Ramos (cell line): ENCODE results near the gene FGF2.

Source experiments
- in situ Hi-C: fragments of 300-500 bp; cut with MboI; formaldehyde crosslinking; loops from one replicate; pipeline ENCODE4 v1.14.3; 2022; ENCODE audit warnings: low sequenced_read_pairs; ENCODE audit not compliant: unreplicated experiment

FGF2 gene

DNA sequence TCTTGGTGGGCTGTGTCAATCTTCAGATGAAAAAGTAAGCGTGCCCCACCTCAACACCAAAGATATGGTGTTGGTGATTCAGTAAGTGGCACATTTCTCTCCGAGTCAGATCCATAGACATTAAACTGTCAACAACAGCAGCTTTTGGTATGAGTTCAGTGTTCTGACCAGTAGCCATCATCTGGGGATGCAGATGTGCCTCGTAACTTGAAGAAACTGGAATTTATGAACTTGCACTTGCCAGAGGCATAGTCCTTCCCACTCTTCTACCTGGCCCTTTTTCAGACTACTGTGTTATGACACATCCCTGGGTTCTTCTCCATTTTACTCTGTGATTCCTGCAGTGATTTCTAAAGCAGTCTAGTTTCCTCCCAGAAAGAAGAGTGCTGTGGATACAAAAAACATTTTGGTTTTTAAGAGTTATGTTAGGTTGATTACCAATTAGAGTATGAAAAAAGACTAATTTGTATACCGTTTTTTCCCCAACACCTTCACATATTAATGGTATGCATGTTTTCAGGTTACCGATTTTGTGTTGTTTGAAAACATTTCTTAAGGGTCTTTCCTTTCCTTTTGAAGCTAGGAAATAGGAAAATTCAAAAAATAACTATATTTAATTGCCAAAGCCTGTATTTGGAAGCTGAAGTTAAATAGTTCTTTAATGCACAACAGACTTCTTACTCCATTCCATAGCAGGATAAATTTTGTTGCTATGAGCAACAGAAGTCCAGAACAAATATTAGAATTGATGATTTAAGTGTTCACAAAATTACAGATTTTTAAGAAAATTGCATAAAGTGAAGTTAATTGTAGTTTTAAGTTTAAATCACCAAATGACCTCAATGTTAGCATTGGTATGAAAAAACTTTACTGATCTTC lies 56.5 kb downstream of the FGF2 start:
- in situ Hi-C loops = no loop called here

DNA sequence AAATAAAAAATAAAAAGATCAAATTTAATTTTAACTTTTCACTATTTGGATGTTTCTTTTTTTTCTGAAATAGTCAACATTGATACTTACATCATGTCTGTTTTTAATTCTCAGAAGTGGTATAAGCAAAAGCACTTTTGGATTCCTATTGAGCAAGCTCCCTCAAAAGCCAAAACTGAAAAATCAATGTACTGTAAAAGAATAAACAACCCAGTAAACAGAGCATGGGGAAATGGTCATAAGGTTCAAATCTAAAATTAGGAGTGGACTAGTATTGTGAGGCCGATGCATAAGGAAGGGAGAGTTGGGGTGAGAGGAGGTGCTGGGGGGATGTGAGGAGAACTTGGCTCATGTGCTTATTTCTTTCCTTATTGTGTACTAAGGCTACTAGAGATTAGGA lies 57.9 kb downstream of the FGF2 start:
- in situ Hi-C loops = no loop called here

DNA sequence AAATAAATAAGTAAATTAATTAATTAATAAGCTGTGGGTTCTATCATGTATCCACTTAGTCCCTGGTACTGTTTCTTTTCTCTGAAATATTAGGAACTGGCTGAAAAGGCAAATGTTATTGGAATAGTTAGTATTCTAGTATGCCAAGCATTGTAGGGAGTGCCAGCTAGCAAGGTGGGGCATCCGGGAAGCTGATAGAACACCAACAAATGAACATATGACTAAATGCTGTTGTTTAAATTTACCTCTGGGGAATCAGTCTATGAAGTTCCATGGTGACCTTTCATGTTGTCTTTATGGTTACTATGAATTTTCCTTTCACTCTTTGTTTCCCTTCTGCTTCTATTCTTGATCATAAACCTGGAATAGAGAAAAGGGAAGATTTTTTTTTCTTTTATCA lies 63.1 kb downstream of the FGF2 start:
- in situ Hi-C loops = no loop called here

DNA sequence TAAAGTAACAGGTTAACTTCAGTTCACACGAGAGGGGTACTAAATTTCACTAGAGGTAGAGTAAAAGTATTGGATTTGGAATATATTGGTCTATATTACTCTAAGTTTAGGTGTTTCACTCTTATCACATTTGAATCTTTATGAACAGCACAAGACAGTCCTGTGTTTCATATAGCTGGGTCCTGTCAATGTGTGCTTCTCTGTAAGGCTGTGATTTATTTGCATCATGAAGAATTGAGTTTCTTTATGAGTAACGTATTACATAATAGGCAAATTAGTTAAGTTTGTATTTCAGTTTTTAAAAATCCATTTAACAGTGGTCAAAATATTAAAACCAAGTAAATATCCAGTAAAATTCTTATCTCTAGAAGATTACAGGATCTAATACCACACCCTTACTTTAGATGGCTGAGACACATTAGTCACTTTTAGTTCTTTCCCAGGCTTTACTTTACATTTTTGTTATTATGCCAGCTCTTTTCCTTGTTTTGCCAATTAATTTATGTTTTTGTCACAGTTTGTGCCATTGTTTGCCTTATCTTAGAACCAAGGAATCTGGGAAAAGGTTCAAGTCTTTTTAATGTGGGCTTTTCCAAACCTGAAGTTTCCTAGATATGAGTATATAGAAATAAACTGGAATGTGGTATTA lies 63.6 kb downstream of the FGF2 start:
- in situ Hi-C loops = no loop called here

DNA sequence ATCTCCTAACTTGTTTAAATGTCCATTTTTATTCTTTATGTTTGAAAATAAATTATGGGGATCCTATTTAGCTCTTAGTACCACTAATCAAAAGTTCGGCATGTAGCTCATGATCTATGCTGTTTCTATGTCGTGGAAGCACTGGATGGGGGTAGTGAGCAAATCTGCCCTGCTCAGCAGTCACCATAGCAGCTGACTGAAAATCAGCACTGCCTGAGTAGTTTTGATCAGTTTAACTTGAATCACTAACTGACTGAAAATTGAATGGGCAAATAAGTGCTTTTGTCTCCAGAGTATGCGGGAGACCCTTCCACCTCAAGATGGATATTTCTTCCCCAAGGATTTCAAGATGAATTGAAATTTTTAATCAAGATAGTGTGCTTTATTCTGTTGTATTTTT lies 68.2 kb downstream of the FGF2 start:
- in situ Hi-C loops = no loop called here

DNA sequence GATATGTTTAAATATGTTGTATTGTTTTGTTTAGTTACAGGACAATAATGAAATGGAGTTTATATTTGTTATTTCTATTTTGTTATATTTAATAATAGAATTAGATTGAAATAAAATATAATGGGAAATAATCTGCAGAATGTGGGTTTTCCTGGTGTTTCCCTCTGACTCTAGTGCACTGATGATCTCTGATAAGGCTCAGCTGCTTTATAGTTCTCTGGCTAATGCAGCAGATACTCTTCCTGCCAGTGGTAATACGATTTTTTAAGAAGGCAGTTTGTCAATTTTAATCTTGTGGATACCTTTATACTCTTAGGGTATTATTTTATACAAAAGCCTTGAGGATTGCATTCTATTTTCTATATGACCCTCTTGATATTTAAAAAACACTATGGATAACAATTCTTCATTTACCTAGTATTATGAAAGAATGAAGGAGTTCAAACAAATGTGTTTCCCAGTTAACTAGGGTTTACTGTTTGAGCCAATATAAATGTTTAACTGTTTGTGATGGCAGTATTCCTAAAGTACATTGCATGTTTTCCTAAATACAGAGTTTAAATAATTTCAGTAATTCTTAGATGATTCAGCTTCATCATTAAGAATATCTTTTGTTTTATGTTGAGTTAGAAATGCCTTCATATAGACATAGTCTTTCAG lies 68.8 kb downstream of the FGF2 start:
- in situ Hi-C loops = no loop called here

DNA sequence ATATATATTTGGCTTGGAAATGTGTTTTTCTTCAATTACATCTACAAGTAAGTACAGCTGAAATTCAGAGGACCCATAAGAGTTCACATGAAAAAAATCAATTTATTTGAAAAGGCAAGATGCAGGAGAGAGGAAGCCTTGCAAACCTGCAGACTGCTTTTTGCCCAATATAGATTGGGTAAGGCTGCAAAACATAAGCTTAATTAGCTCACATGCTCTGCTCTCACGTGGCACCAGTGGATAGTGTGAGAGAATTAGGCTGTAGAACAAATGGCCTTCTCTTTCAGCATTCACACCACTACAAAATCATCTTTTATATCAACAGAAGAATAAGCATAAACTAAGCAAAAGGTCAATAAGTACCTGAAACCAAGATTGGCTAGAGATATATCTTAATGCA lies 69.6 kb downstream of the FGF2 start:
- in situ Hi-C loops = no loop called here

DNA sequence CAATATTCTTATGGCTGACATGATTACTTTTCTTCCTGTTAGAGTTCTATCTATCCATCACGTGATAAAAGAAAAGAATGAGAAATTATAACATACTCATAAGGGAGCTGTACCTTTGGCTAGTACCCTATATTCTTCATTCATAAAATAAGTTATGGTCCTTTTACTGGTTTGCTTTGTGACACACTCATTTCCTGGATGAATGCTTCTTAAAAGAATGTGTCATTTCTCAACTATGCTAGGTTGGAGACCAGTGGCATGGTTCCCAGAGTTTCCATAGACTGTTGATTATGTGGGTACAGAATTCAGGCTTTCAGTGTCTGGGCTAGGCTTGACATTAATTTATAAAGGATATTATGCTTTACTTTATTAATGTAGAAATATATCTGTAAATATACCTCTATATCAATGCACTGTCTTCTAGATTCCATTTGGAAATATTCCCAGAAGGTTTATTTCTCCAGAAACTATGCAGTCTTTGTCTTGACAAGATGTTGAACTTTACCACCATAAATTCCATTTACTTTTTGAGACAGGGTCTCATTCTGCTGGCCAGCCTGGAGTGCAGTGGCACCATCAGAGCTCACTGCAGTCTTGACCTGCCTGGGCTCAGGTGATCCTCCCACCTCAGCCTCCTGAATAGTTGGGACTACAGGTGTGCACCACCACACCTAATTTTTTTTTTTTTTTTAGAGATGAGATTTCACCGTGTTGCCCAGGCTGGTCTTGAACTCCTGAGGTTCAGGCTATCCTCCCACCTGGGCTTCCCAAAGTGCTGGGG lies 71.9 kb downstream of the FGF2 start:
- in situ Hi-C loops = no loop called here

DNA sequence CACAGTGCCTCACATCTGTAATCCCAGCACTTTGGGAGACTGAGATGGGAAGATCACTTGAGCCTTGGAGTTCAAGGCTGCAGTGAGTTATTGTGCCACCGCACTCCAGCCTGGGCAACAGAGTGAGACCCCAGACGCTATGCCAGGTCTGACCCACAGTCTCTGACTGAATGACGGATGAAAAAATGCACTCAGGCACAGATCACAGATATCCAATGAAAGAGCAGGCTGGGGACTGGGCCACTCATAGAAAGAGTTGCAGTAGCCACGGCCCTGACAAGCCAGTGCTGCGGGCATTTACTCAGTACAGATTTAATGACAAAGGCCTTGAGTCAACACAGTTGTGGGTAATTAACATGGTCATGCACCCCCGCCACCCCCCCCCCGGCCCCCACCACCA lies 73.1 kb downstream of the FGF2 start:
- in situ Hi-C loops = no loop called here

DNA sequence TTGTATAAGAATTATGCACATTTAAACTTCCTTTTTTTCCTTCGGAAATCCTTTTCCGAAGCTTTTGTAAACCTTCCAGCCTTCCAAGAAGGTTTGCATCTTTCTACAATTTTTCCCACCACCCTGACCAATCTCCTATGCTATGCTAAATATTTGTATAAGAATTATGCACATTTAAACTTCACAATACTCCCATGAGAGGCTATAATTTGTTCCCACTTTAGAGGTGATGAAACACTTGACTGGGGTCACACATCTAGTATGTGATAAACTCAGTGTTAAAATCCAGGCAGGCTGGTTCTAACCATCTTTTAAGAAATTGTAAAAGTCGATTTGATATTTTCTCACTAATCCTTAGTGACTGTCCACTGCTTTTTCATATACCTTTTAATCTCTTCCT lies 73.7 kb downstream of the FGF2 start:
- in situ Hi-C loops = no loop called here

DNA sequence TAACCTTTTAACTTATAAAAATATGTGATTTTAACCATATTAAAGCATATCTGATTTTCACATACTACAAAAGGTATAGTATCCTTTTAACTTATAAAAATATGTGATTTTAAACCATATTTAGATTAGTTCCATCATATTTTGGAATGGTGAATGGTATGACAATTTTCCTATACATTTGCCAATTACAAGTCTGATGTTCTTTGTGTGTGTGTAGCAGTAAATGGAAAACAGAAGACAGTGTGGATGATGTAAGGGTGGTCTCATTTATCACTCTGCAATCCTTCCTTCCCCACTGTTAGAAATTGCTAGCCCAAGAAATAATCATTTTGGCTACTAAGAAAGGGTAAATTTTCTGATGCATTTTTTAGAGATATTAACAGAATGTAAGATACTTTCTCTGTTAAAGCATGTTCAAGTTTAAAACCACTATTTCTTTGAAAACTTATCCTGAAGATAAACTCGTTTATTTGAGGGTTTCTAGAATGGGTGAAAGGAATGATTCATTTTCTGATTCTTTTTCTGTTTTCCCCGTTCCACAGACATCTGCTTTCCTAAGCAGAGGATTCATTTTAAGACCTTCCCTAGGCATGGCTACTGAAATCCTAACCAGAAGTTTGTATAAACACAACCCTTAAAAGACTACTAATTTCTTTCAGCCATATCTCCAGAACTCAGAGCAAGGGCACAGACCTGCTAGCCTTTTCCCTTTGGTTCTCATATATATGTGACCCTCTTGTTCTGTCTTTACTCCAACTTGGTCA lies 74.8 kb downstream of the FGF2 start:
- in situ Hi-C loops = no loop called here

DNA sequence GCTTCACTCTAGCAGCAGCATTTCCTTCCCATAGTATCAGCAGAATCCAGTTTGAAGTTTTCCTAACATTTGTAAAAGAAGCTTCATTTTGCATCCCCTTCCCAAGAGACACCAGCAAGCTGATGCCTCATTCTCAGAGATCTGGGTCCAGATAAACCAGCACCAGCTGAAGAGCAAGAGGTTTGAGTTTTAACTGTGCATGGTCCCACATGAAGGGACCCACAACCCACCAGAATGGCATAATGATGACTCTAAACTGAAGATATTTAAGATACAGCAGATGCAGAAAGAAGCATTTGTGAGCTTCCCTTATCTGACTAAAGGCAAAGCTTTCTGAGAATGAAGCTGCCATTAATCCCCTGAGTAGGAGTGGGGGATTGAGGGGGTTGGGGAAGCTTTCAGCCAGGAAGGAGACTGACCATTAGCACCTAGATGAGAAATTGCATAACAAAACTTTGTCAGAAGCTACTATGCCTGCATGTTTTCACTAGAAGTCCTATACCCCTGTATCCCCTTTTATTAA lies 77.2 kb downstream of the FGF2 start:
- in situ Hi-C loops = no loop called here

DNA sequence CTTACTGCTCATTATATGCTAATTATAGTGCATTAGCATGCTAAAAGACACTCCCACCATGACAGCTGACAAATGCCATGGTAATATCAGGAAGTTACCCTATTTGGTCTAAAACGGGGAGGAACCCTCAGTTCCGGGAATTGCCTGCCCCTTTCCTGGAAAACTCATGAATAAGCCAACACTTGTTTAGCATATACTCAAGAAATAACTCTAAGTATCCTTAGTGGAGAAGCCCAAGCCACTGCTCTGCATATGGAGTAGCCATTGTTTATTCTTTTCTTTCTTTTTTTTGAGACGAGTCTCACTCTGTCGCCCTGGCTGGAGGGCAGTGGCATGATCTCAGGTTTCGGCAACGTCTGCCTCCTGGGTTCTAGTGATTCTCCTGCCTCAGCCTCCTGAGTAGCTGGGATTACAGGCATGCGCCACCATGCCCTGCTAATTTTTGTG lies 80.3 kb downstream of the FGF2 start:
- in situ Hi-C loops = no loop called here

DNA sequence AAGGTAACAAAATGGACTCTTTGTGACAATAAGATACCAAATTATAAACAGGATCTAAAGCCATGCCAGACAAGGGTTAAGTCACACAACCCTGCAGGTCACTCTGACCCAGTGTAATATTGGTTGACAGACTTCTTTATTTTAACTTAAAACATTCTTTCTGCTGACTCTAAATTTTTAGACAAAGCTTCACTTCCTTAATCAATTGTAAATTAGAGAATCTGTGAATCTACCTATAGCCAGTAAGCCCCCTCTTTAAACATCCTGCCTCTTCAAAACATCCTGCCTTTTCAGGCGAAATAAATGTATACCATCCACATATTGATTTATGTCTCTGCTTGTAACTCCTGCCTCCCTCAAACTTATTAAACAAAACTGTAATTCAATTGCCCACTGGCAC lies 81.6 kb downstream of the FGF2 start:
- in situ Hi-C loops = no loop called here

DNA sequence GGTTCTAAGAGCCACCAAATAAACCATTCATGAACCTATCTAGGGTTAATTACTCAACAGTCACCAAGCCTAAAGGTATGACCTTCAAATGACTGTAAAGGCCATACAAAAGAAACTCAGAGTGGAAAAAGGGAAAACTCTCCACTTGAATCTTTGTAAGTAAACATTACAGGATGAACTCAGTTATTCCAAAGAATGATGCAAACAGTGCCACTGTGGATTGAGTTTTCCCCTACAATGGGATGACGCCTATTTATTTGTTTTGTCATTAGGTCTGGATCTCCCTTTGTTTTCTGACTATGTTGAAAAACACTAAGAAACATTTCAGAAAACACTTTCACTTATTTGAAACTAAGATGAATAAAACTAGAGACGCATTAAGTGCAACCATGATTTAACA lies 83.1 kb downstream of the FGF2 start:
- in situ Hi-C loops = no loop called here

DNA sequence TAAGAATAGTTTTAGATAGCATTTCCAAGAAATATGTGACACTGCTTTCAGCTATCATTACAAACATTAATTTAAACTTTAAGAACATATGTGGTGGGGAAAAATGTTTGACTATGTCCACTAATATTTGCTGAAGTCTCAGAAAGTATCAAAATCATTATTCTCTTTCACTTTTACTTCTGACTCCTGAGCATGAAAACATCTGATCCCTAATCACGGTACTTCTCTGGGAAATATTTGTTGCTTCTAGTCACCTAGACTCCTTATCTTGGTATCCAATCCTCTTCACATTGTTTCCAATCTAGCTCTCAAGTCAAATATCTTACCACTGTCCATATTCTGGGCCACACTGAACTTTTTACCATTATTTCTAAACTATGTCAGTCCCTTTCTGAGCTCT lies 85.0 kb downstream of the FGF2 start:
- in situ Hi-C loops = no loop called here

DNA sequence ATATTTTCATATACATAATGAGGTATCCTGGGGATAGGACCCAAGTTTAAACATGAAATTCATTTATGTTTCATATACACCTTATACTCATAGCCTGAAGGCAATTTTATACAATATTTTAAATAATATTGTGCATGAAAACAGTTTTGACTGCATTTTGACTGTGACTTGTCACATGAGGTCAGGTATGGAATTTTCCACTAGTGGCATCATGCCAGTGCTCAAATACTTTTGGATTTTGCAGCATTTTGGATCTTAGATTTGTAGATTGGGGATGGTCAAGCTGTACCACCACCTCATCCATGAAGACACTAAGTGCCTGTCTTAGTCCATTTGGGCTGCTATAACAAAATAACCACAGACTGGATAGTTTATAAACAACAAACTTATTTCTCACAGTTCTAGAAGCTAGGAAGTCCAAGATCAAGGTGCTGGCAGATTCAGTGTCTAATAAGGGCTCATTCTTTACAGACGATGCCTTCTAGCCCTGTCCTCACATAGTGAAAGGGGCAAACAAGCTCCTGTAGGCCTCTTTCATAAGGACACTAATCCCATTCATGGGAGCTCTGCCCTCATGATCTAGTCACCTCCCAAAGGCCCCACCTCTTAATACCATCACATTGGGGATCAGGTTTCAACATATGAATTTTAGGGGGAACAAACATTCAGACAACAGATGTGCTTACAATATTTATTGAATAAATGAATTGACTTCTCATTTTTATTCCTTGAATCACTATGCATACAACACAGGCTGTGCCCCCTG lies 86.4 kb downstream of the FGF2 start:
- in situ Hi-C loops = no loop called here

DNA sequence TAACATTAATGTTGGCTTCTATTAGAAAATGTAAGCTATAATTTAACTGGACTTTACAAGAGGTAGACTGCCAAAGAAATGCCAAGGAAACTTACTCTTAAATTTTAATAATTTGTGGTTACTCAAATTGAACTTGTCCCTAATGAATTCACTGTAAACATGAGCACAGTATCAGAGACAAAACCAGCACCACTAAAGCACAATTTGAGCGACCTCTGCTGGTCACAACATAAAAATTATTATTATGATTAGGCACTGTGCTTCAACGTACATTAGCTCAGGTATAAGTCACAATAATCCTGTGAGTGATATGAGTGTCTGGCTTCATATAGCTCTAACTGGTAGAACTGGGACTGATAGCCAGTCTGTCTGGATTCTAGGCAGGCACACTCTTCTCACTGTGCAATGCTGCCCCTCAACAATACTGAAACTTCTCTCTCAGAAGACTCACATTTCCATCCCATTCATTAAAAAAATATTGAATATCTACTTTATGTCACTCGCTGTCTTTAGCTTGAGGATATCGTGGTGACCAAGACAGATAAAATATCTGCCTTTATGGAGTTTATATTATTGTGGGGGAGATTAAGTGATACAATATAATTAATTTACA lies 87.8 kb downstream of the FGF2 start:
- in situ Hi-C loops = no loop called here

DNA sequence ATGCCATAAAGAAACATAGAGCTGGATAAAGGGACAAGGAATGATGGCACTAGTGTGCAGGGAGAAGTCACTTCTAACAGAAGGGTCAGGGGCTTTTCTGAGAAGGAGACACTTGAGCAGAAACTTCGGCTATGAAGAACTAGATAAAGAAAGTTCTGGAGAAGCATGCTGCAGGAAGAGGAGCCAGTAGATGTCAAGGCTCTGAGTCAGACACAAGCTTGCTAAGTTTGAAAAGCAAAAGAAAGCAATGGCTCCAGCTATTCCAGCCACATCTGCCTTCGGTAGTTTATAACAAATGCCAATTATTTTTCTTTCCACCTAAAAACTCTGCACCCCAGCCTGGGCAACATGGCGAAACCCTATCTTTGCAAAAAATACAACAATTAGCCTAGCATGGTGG lies 88.3 kb downstream of the FGF2 start:
- in situ Hi-C loops = no loop called here
